ENCODE results near the gene EPN2.
"Not testable (repeated sequence)": the region's sequence is repeated elsewhere in the genome, so short reads cannot be mapped to it uniquely, and the experiment has no call there.

The EPN2 gene

GRCh38 chr17:19269641-19270040 lies 32.5 kb downstream of the EPN2 start:
- DNase-seq: no peak

DNA sequence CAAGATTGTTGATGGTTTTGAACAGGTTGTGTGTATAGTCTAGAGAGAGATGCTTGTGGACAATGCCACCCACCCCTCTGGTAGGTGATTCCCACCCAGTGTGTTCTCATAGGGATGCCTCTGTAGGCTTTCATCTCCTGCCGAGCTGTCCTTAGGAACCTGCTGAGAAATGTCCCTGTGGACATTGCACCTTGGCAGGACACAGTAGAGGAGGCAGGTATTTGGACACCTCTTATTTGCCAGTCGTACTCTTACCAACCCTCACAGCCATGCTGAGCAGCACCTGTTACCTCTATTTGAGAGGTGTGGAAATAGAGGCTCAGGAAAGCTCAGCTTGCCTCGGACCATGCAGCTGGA lies 33.2 kb downstream of the EPN2 start:
- DNase-seq: no peak

DNA sequence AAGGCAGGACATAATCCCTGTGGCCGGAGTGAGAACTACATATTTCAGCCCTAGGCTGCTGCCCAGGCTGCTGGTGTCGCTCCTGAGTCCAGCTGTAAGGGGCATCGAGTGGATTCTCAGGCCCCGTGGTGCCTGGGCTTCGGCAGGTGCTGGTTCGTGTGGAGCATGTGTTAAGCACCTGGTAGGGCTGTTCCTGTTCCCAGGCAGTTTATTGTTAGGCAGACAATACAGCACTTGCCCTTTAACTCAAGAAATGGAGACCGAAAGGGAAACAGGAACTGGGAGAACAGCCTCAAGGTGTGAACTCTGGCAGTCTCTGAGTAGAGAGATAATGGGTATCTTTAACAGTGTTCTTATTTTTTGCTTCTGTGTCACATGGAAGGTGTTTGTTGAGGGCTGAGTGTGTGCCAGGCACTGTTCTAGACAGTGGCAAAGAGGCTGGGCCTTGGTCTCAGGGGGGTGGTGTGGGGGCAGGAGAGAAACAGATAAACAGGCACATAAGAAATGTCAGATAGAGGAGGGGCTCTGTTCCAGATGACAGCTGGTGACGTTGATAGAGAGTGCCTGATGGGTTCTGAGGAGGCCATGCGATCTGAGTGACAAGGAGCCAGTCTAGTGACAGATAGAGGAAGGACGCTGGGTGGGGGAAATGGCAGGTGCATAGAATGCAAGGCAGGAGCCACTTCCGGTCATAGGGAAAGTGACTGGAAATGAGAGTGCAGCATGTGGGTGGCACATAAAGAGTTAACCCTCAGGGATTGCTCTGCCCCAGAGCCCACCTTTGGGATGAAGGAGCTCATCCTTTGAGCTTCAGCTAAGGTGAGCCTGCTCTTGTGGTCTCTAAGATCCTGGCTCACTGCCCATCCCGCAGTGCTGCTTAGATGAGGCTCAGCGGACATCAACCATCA lies 33.8 kb downstream of the EPN2 start:
- DNase-seq: no peak

DNA sequence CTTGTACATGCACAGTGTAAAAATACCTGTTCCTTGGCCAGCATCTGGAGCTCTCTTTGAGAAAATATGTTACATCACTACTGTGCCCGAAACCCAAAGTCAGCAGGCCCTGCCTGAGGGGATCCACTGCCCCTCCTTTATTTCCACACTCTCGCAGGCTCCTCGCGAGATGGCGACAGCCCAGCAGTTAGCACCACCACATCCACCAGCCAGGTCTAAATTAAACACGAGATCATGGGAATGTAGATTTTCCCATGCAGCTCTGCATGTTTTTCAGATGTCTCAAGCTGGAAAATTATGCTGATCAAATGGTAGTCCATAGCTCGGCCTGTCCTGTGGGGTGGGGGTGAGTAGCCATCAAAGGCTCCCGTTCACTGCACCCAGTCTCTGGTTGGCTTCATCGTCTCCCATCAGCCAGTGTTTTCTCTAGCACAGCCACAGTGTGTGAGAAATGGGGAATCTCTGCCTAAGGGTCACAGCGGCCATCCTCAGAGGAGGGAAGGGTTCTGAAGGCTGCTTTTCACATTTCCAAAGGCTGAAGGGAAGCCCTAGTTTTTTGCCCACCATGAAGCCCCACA lies 34.7 kb downstream of the EPN2 start:
- no peak for DNase-seq

GRCh38 chr17:19273731-19274130 lies 36.6 kb downstream of the EPN2 start:
- peak; percentile 24 for DNase-seq

DNA sequence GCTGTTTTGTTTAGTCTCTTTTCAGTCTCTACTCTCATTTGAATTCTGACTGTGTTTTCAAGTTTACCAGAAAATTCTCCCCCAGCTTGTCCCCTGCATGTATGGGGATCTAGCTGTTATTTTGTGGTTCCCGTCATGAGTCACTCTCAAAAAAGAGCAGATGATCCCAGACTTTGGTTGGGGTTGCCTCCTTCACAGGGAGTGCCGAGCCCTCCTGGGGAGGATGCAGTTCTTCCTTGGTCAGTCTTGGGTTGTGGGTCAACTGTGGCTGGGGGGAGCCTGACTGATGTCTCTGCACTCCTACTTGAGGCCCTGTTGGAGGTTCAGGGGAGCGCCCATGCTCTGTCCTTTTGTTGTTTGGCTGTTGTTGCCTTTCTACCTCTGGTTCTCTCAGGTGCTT lies 37.7 kb downstream of the EPN2 start:
- DNase-seq: no peak

DNA sequence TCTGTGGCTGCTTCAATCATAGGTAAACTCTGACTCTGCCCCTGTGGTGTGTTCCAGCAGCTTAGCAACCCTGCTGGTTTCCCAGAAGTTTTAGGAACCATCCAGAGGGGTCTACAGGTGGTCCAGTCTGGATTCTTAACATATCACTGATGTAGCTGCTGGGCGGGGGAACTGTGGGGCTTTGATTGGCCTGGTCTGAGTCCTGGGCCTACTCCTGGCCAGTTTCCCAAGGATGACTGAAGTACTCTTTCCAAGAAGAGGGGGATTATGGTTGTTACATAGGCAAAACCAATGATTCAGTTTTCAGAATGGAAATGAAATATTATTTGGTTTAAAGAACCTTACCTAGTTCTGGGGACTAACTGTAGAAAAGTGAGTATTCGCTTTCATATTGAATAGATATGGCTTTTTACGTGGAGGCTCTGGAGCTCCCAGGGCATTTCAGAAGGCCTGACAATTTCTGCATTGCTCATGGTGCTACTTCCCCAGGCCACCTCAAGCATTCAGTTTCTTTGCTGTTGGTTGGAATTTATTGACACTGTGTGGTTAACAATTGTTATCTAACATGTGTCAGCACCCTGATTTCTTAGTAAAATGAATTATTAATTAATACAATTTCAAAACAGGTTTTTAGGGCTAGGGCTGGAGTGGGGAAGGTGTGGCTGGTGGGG lies 38.4 kb downstream of the EPN2 start:
- DNase-seq: no peak

DNA sequence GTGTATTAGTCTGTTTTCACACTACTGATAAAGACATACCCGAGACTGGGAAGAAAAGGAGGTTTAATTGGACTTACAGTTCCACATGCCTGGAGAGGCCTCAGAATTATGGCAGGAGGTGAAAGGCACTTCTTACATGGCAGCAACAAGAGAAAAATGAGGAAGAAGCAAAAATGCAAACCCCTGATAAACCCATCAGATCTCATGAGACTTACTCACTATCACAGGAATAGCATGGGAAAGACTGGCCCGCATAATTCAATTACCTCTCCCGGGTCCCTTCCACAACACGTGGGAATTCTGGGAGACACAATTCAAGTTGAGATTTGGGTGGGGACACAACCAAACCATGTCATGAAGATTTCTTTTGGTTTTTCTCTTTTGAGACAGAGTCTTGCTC lies 41.1 kb downstream of the EPN2 start:
- not testable (repeated sequence) for DNase-seq

DNA sequence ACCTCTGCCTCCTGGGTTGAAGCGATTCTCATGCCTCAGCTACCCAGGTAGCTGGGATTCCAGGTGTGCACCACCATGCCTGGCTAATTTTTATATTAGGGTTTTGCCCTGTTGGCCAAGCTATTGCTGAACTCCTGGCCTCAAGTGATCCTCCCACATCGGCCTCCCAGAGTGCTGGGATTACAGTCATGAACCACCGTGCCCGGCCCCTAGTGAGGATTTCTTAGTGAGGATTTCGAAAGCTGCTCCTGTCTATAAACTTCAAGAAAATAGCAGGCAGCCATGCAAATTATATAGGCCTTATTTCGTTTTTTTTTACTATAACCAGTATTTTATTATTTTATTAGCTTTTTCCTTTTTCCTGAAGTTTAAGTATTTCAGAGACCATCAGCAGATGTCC lies 41.6 kb downstream of the EPN2 start:
- no peak for DNase-seq

GRCh38 chr17:19281161-19281560 lies 44.0 kb downstream of the EPN2 start:
- no peak for DNase-seq

DNA sequence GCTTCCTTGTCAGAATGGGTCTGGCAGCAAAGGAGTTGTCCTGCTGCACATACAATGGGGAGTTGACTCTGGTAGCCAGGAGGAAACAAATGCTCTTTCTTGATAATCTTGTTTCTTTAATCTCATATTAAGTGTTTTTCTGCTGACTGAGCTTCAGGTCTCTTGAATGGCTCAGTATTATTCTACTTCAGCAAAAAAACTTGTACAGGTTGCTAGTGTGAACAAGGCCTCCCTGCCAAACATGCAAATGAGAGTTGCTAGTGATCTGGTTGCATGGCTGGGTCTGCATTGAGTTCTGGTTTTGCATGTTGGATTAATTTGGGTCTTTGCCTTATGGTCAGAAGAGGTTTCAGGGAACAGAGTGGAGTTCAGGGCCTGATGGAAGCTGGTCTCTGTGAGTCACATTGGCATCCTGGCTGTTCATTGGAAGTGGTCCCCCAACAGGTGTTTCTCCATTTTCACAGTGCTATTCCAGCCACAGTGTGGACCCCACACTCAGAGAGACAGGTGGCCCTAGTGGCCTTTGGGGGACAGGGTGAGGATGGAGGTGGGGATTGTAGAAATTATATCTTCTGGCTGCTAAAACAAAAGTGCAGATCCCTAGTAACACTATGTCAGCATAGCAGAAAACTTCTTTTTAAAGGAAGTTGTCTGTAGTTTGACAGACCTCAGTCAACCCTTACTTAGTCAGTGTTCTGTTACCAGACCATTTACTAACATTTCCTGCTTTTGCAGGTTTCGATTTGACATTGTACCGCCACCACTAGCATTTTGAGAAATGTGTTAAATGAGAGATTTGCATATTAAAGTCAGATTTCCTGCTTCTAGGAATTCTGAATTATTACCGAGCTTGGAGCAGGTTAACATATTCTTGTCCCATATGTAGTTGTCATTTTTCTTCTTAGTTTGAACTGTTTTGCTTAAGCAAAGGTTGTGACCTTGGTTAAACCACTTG lies 47.1 kb downstream of the EPN2 start:
- DNase-seq: no peak

DNA sequence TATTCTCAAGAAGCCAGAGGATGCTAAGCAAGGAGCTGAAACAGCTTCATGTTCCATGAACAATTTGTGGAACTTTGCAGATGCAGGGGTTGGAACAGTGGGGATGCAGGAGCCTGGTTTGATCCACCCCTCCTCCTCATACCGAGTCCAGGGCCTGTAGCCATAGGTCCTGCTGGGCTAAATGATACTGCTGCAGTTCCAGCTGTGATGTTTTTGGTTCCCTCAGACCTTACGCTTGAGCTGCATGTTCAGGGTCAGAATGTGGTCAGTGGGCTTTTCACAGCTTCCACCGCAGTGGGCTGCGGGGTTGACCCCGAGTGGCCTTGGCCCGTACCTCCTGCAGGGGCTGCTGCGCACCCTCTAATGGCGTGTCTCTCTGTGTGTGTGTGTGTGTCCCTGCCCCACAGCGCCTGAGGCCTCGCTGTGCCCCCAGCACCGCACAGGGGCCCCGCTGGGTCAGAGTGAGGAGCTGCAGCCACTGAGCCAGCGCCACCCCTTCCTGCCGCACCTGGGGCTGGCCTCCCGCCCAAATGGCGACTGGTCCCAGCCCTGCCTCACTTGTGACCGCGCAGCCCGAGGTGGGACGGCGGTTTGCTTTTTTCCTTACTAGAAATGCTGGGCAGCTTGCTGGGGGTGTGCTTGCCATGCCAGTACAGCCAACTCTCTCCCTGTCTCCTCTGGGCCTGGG lies 48.2 kb downstream of the EPN2 start:
- DNase-seq: no peak

- no peak for DNase-seq
Measured at GRCh38 chr17:19286751-19287341, 49.7 kb downstream of the EPN2 start.

DNA sequence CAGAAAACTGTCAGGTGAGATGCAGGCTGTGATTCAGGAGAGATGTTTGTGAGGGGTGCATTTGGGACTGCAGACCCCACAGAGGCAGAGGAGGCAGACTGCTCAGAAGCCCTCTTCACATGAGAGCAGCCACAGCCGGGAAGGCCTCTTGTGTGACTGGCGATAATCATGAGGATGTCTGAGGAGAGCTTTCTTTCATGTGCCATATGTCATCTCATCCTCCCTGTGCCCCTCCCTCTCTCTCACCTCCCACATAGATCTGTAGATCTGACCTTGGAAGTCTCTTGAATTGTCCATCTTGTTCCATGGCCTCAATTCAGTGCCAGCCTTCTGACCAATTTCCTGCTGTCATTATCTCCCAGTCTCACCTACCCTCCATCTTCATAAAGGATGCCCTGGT lies 50.5 kb downstream of the EPN2 start:
- DNase-seq: no peak

- peak; percentile 41 for DNase-seq
Measured at GRCh38 chr17:19288453-19288852, 51.3 kb downstream of the EPN2 start.

- DNase-seq: peak; percentile 19
Measured at GRCh38 chr17:19290066-19290705, 53.0 kb downstream of the EPN2 start.

- DNase-seq: no peak
Measured at GRCh38 chr17:19291646-19292376, 54.6 kb downstream of the EPN2 start.

GRCh38 chr17:19292377-19292711 lies 55.2 kb downstream of the EPN2 start:
- DNase-seq: no peak

GRCh38 chr17:19294443-19294842 lies 57.3 kb downstream of the EPN2 start:
- no peak for DNase-seq

DNA sequence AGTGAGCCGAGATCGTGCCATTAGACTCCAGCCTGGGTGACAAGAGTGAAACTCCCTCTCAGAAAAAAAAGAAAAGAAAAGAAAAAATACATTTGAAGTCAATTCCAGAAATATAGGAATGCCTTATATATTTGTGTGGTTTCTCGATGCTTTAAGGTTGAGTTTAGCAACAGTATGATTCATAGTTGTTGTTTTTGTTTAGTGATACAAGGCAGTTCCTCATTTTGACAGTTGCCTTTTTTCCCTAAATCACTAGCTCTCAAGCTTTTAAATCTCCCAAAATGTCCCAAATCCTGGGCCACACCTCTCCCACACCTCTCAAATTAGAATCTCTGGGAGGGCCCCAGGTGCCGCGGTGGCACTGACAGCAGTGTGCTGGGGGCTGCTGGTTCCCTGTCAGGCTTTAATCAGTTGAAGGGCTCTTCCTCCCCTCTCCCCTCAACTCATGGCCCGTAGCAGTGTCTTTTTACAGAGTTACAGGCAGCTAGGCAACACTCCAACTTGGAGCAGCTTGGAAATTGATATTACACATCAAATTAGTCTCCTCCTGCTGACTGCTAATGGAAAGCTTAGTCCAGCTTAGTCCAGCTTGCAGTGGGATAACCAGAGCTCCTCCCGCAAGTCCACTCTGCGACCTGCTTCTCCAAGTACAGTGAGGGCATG lies 58.4 kb downstream of the EPN2 start:
- no peak for DNase-seq
